Measurements from ENCODE around the gene AXDND1.
"Not testable (repeated sequence)": the region's sequence is repeated elsewhere in the genome, so short reads cannot be mapped to it uniquely, and the experiment has no call there.

AXDND1 gene

DNA sequence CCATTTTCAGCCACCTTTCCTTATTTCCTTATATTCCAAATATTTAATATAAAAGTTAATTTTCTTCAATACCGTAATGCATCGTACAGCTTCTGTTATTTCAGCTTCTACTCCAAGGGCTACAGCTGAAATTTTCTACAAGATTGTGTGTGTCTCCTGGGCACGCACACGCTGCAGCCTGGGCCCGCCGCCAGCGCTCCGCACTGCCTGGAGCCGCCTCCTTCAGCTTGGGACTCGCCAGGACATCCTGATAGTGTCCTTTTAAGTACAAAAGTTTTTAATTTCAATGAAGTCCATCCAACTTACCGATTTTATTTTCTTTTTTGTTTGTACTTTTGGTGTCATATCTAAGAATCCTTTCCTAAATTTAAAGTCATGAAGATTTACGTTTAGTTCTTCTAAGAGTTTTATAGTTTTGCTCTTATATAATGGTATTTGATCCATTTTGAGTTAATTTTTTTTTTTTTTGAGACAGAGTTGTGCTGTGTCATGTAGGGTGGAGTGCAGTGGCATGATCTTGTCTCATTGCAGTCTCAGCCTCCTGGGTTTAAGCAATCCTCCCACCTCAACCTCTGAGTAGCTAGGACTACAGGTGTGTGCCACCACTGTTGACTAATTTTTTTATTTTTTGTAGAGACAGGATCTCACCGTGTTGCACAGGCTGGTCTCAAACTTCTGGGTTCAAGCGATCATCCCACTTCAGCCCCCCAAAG lies 82.8 kb downstream of the AXDND1 start:
- H2AFZ ChIP-seq (ENCODE audit: low read depth, low read length), result no peak overlapping the region
- no peaks in the 10 kb centered on the region for H4K20me1 ChIP-seq (ENCODE audit: insufficient read depth, low read length)
- H3K9ac ChIP-seq (ENCODE audit: low read length), result no peak overlapping the region
- H3K9me3 ChIP-seq (ENCODE audit: insufficient read depth, low read length), result no peaks in the 10 kb centered on the region
- no peak overlapping the region for H3K4me2 ChIP-seq (ENCODE audit: low read length)
- H3K36me3 ChIP-seq (replicated peaks; ENCODE audit: low read depth, low read length), result no peaks in the 10 kb centered on the region
- no peaks in the 10 kb centered on the region for H3K79me2 ChIP-seq (ENCODE audit: low read length)
- no peaks in the 10 kb centered on the region for H3K27me3 ChIP-seq (ENCODE audit: low read depth, low read length)
- no peak overlapping the region for H3K4me3 ChIP-seq (ENCODE audit: low read length)
- no peak for TF ChIP-seq EZH2phosphoT487 (IDR thresholded peaks at IDR 0.05; ENCODE audit: low read depth)
- no peaks in the 10 kb centered on the region for H3K4me1 ChIP-seq (ENCODE audit: low read length)
- no peak overlapping the region for H3K27ac ChIP-seq (ENCODE audit: low read length)

DNA sequence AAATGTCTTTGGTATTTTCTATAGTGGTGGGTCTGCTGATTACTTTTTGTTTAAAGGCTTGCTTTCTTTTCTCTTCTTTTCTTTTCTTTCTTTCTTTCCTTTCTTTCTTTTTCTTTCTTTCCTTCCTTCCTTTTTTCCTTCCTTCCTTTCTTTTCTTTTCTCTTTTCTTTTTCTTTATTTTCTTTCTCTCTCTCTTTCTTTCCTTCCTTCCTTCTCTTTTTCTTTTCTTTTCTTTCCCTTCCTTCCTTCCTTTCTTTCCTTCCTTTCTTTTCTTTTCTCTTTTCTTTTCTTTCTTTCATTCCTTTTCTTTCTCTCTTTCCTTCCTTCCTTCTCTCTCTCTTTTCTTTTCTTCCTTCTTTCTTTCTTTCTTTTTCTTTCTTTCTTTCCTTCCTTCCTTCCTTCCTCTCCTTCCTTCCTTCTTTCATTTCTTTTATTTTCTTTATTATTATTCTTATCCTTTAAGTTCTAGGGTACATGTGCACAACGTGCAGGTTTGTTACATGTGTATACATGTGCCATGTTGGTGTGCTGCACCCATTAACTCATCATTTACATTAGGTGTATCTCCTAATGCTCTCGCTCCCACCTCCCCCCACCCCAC lies 93.9 kb downstream of the AXDND1 start:
- not testable (repeated sequence) for H3K9me3 ChIP-seq (ENCODE audit: insufficient read depth, low read length); H2AFZ ChIP-seq (ENCODE audit: low read depth, low read length); H3K9ac ChIP-seq (ENCODE audit: low read length); H3K27ac ChIP-seq (ENCODE audit: low read length); H3K4me3 ChIP-seq (ENCODE audit: low read length); H3K27me3 ChIP-seq (ENCODE audit: low read depth, low read length); H3K79me2 ChIP-seq (ENCODE audit: low read length); H3K36me3 ChIP-seq (replicated peaks; ENCODE audit: low read depth, low read length); H4K20me1 ChIP-seq (ENCODE audit: insufficient read depth, low read length); H3K4me2 ChIP-seq (ENCODE audit: low read length); H3K4me1 ChIP-seq (ENCODE audit: low read length)

DNA sequence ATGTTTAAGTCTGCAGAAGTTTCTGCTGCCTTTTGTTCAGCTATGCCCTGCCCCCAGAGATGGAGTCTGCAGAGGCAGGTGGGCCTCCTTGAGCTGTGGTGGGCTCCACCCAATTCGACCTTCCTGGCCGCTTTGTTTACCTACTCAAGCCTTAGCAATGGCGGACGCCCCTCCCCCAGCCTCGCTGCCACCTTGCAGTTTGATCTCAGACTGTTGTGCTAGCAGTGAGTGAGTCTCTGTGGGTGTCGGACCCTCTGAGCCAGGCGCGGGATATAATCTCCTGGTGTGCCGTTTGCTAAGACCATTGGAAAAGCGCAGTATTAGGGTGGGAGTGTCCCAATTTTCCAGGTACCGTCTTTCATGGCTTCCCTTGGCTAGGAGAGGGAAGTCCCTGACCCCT lies 99.9 kb downstream of the AXDND1 start:
- H3K27me3 ChIP-seq (ENCODE audit: low read depth, low read length), result not testable (repeated sequence)

DNA sequence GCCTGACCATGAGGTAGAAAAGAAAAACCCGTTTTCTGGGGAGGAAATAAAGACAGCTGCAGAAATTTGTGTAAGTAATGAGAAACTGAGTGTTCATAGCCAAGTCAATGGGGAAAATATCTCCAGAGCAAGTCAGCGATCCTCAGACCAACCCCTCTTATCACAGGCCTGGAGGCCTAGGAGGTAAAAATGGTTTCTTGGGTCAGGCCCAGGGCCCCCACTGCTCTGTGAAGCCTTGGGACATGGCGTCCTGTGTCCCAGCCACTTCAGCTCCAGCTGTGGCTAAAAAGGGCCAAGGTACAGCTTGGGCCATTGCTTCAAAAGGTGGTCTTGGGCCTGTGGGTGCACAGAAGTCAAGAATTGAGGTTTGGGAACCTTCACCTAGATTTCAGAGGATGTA lies 108.9 kb downstream of the AXDND1 start:
- Histone ChIP-seq H3K27me3 (ENCODE audit: low read depth, low read length) (no peaks in the 10 kb centered on the region), H3K27ac (ENCODE audit: low read length) (no peak overlapping the region), H3K4me3 (ENCODE audit: low read length) (no peak overlapping the region), H3K9me3 (ENCODE audit: insufficient read depth, low read length) (peaks cover 17% of the 10 kb centered on the region; the same call in 1 of the 2 replicates), H3K4me1 (ENCODE audit: low read length) (no peaks in the 10 kb centered on the region), H3K36me3 (replicated peaks; ENCODE audit: low read depth, low read length) (no peaks in the 10 kb centered on the region), H3K79me2 (ENCODE audit: low read length) (no peaks in the 10 kb centered on the region), H4K20me1 (ENCODE audit: insufficient read depth, low read length) (no peaks in the 10 kb centered on the region), H2AFZ (ENCODE audit: low read depth, low read length) (no peak overlapping the region), H3K9ac (ENCODE audit: low read length) (no peak overlapping the region), H3K4me2 (ENCODE audit: low read length) (no peak overlapping the region)
- no peak for TF ChIP-seq EZH2phosphoT487 (IDR thresholded peaks at IDR 0.05; ENCODE audit: low read depth)
- TF ChIP-seq, protein P1, sequence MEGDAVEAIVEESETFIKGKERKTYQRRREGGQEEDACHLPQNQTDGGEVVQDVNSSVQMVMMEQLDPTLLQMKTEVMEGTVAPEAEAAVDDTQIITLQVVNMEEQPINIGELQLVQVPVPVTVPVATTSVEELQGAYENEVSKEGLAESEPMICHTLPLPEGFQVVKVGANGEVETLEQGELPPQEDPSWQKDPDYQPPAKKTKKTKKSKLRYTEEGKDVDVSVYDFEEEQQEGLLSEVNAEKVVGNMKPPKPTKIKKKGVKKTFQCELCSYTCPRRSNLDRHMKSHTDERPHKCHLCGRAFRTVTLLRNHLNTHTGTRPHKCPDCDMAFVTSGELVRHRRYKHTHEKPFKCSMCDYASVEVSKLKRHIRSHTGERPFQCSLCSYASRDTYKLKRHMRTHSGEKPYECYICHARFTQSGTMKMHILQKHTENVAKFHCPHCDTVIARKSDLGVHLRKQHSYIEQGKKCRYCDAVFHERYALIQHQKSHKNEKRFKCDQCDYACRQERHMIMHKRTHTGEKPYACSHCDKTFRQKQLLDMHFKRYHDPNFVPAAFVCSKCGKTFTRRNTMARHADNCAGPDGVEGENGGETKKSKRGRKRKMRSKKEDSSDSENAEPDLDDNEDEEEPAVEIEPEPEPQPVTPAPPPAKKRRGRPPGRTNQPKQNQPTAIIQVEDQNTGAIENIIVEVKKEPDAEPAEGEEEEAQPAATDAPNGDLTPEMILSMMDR (IDR thresholded peaks at IDR 0.05; ENCODE audit: low read depth, low read length), result no peak

More for the DNA sequence above, 99.9 kb downstream of the AXDND1 start:
- H3K36me3 ChIP-seq (replicated peaks; ENCODE audit: low read depth, low read length); H3K9me3 ChIP-seq (ENCODE audit: insufficient read depth, low read length); H3K4me1 ChIP-seq (ENCODE audit: low read length); H3K4me3 ChIP-seq (ENCODE audit: low read length); H3K27ac ChIP-seq (ENCODE audit: low read length); H3K9ac ChIP-seq (ENCODE audit: low read length); H3K4me2 ChIP-seq (ENCODE audit: low read length); H3K79me2 ChIP-seq (ENCODE audit: low read length); H4K20me1 ChIP-seq (ENCODE audit: insufficient read depth, low read length); H2AFZ ChIP-seq (ENCODE audit: low read depth, low read length): not testable (repeated sequence)

DNA sequence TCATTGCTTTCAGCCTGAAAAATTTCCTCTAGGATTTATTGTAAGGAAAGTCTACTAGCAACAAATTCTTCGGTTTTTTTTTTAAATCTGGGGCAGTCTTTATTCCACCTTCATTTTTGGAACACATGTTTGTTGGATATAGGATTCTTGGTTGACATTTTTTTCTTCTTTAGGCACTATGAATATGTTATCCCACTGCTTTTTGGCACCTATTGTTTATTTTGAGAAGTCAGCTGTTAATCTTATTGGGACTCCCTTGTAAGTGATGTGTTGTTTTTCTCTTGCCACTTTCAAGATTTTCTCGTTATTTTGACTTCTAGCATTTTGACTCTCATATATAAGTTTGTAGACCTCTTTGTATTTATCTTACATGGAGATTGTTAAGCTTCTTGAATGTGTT lies 110.7 kb downstream of the AXDND1 start:
- H3K9me3 ChIP-seq (ENCODE audit: insufficient read depth, low read length), result peaks cover 17% of the 10 kb centered on the region; the same call in 1 of the 2 replicates

More for the DNA sequence above, 110.7 kb downstream of the AXDND1 start:
- Histone ChIP-seq H3K4me1 (ENCODE audit: low read length) (no peaks in the 10 kb centered on the region), H2AFZ (ENCODE audit: low read depth, low read length) (no peak overlapping the region), H3K4me2 (ENCODE audit: low read length) (no peak overlapping the region), H3K36me3 (replicated peaks; ENCODE audit: low read depth, low read length) (no peaks in the 10 kb centered on the region), H3K9ac (ENCODE audit: low read length) (no peak overlapping the region), H3K79me2 (ENCODE audit: low read length) (no peaks in the 10 kb centered on the region), H3K27ac (ENCODE audit: low read length) (no peak overlapping the region), H3K4me3 (ENCODE audit: low read length) (no peak overlapping the region), H3K27me3 (ENCODE audit: low read depth, low read length) (no peaks in the 10 kb centered on the region), H4K20me1 (ENCODE audit: insufficient read depth, low read length) (no peaks in the 10 kb centered on the region)
- TF ChIP-seq, protein P1 (IDR thresholded peaks at IDR 0.05; ENCODE audit: low read depth, low read length), result no peak
- no peak for TF ChIP-seq EZH2phosphoT487 (IDR thresholded peaks at IDR 0.05; ENCODE audit: low read depth)

Measured in OCI-LY3 (cell line).